Measurements from ENCODE around the gene THSD4. TPM values are rescaled to one million over a fixed set of nuclear protein-coding genes. Genes with fewer than 3 reads are reported as not detected.

The THSD4 gene
- polyA plus RNA-seq, 1 donor from 2014 or later = 0.46 TPM

GRCh38 chr15:71596672-71597071 is 481.4 kb downstream of the THSD4 start:
- Histone ChIP-seq H3K79me2 (replicated peaks; ENCODE audit: insufficient read depth, low read length) (no peaks in the 10 kb centered on the region), H3K36me3 (ENCODE audit: insufficient read depth, low read length) (no peaks in the 10 kb centered on the region), H3K9me3 (ENCODE audit: low read length) (no peaks in the 10 kb centered on the region), H3K27me3 (ENCODE audit: insufficient read depth, low read depth, low read length) (no peaks in the 10 kb centered on the region), H3F3A (ENCODE audit: insufficient read depth, low read length, poor library complexity, severe bottlenecking) (no peaks in the 10 kb centered on the region), H2AFZ (ENCODE audit: low read depth, low read length) (no peak overlapping the region), H3K9ac (ENCODE audit: low read length) (no peak overlapping the region), H3K4me3 (ENCODE audit: low read length) (no peak overlapping the region), H3K4me2 (ENCODE audit: low read length) (no peak overlapping the region), H4K20me1 (ENCODE audit: insufficient read depth) (no peaks in the 10 kb centered on the region), H3K9me2 (ENCODE audit: insufficient read depth, low read length) (no peaks in the 10 kb centered on the region), H3K27ac (ENCODE audit: low read length) (no peak overlapping the region)
- TF ChIP-seq RAD21 (conservative IDR thresholded peaks at IDR 0.05) = no peak
- TF ChIP-seq EP300 (conservative IDR thresholded peaks at IDR 0.05; ENCODE audit: poor library complexity, severe bottlenecking) = no peak
- no peak for TF ChIP-seq POLR2AphosphoS5 (IDR thresholded peaks at IDR 0.05)

GRCh38 chr15:71597126-71597525 is 481.9 kb downstream of the THSD4 start:
- Histone ChIP-seq H3K9me2 (ENCODE audit: insufficient read depth, low read length) (no peaks in the 10 kb centered on the region), H3K27ac (ENCODE audit: low read length) (no peak overlapping the region), H3K9me3 (ENCODE audit: low read length) (no peaks in the 10 kb centered on the region), H3K79me2 (replicated peaks; ENCODE audit: insufficient read depth, low read length) (no peaks in the 10 kb centered on the region), H3F3A (ENCODE audit: insufficient read depth, low read length, poor library complexity, severe bottlenecking) (no peaks in the 10 kb centered on the region), H2AFZ (ENCODE audit: low read depth, low read length) (no peak overlapping the region), H3K9ac (ENCODE audit: low read length) (no peak overlapping the region), H3K4me2 (ENCODE audit: low read length) (no peak overlapping the region), H3K27me3 (ENCODE audit: insufficient read depth, low read depth, low read length) (no peaks in the 10 kb centered on the region), H4K20me1 (ENCODE audit: insufficient read depth) (no peaks in the 10 kb centered on the region), H3K36me3 (ENCODE audit: insufficient read depth, low read length) (no peaks in the 10 kb centered on the region), H3K4me3 (ENCODE audit: low read length) (no peak overlapping the region)
- TF ChIP-seq RAD21 (conservative IDR thresholded peaks at IDR 0.05) (no peak), EP300 (conservative IDR thresholded peaks at IDR 0.05; ENCODE audit: poor library complexity, severe bottlenecking) (no peak), MXI1 (conservative IDR thresholded peaks at IDR 0.05; ENCODE audit: poor library complexity, severe bottlenecking) (no peak), EZH2 (IDR thresholded peaks at IDR 0.05; ENCODE audit: borderline replicate concordance, insufficient read depth, low read length, poor library complexity, severe bottlenecking) (no peak), SMC3 (conservative IDR thresholded peaks at IDR 0.05; ENCODE audit: poor library complexity) (no peak), TAF1 (IDR thresholded peaks at IDR 0.05; ENCODE audit: low read depth) (no peak), CTCF (IDR thresholded peaks at IDR 0.05; ENCODE audit: poor library complexity, severe bottlenecking) (no peak), REST (IDR thresholded peaks at IDR 0.05; ENCODE audit: borderline replicate concordance) (no peak), POLR2AphosphoS5 (IDR thresholded peaks at IDR 0.05) (no peak)

- TF ChIP-seq REST (IDR thresholded peaks at IDR 0.05; ENCODE audit: borderline replicate concordance) (no peak), RAD21 (conservative IDR thresholded peaks at IDR 0.05) (no peak), SMC3 (conservative IDR thresholded peaks at IDR 0.05; ENCODE audit: poor library complexity) (no peak), TAF1 (IDR thresholded peaks at IDR 0.05; ENCODE audit: low read depth) (no peak), EZH2 (IDR thresholded peaks at IDR 0.05; ENCODE audit: borderline replicate concordance, insufficient read depth, low read length, poor library complexity, severe bottlenecking) (no peak), EP300 (conservative IDR thresholded peaks at IDR 0.05; ENCODE audit: poor library complexity, severe bottlenecking) (no peak), POLR2AphosphoS5 (IDR thresholded peaks at IDR 0.05) (no peak), MXI1 (conservative IDR thresholded peaks at IDR 0.05; ENCODE audit: poor library complexity, severe bottlenecking) (no peak), CTCF (IDR thresholded peaks at IDR 0.05; ENCODE audit: poor library complexity, severe bottlenecking) (no peak)
- no peaks in the 10 kb centered on the region for H3K9me2 ChIP-seq (ENCODE audit: insufficient read depth, low read length)
- no peaks in the 10 kb centered on the region for H3K27me3 ChIP-seq (ENCODE audit: insufficient read depth, low read depth, low read length)
- no peaks in the 10 kb centered on the region for H3K79me2 ChIP-seq (replicated peaks; ENCODE audit: insufficient read depth, low read length)
- no peak overlapping the region for H3K9ac ChIP-seq (ENCODE audit: low read length)
- H3K27ac ChIP-seq (ENCODE audit: low read length) = no peak overlapping the region
- H3K4me3 ChIP-seq (ENCODE audit: low read length) = no peak overlapping the region
- H2AFZ ChIP-seq (ENCODE audit: low read depth, low read length) = no peak overlapping the region
- no peaks in the 10 kb centered on the region for H3K36me3 ChIP-seq (ENCODE audit: insufficient read depth, low read length)
- no peak overlapping the region for H3K4me2 ChIP-seq (ENCODE audit: low read length)
- H3F3A ChIP-seq (ENCODE audit: insufficient read depth, low read length, poor library complexity, severe bottlenecking) = no peaks in the 10 kb centered on the region
- H3K9me3 ChIP-seq (ENCODE audit: low read length) = no peaks in the 10 kb centered on the region
- H4K20me1 ChIP-seq (ENCODE audit: insufficient read depth) = no peaks in the 10 kb centered on the region
Observed at GRCh38 chr15:71597637-71598036, 482.4 kb downstream of the THSD4 start.

Measured in neural cell (in vitro differentiated cells).